GM12892 (cell line): Measurements from ENCODE around the gene ACSS1.

ENCODE experiments used
- POLR2A ChIP-seq: IDR thresholded peaks from 2 replicates; pipeline ENCODE4 v1.6.1; 2011; ENCODE audit warnings: low read depth, low read length, control low read depth
- POLR2AphosphoS5 ChIP-seq: IDR thresholded peaks from 2 replicates; pipeline ENCODE4 v1.6.1; 2011; ENCODE audit warnings: low read depth, low read length, control low read depth

- TF ChIP-seq POLR2AphosphoS5 (no peak), POLR2A (no peak)
These were observed 32.8 kb upstream of the ACSS1 start for GRCh38 chr20:25090492-25091429.
